Endothelial cell of umbilical vein (primary cell): ENCODE data around the gene NGFR.

Source experiments
- CTCF ChIP-seq, 2 donors: IDR thresholded peaks; 1 replicate in 1 of 2; 2 replicates in 1 of 2; pipeline ENCODE4 v1.5.1; 2011; ENCODE audit warnings: low read length in 2 of 2, mild to moderate bottlenecking in 2 of 2, moderate library complexity in 2 of 2, control low read depth in 1 of 2, inconsistent platforms in 1 of 2, low read depth in 1 of 2; ENCODE audit not compliant: insufficient read depth in 1 of 2; ENCODE audit errors: extremely low read depth in 1 of 2
- EZH2 ChIP-seq: IDR thresholded peaks from 2 replicates; pipeline ENCODE4 v1.6.1; 2012; ENCODE audit warnings: borderline replicate concordance, low read depth, mild to moderate bottlenecking, moderate library complexity, low read length, inconsistent platforms; ENCODE audit not compliant: severe bottlenecking
- MAX ChIP-seq: IDR thresholded peaks from 2 replicates; pipeline ENCODE4 v1.6.1; 2011; ENCODE audit not compliant: insufficient read depth, insufficient read length
- POLR2A ChIP-seq: IDR thresholded peaks from 2 replicates; pipeline ENCODE4 v1.6.1; 2012; ENCODE audit warnings: low read depth, mild to moderate bottlenecking, control low read depth, low read length
- POLR2AphosphoS5 ChIP-seq: IDR thresholded peaks from 2 replicates; pipeline ENCODE4 v1.6.1; 2012; ENCODE audit warnings: low read depth, mild to moderate bottlenecking, control low read depth, low read length, moderate library complexity; ENCODE audit not compliant: insufficient read depth

- no peak for TF ChIP-seq CTCF (IDR thresholded peaks at IDR 0.05; ENCODE audit: extremely low read depth in 1 of 2, insufficient read depth in 1 of 2, low read depth in 1 of 2, low read length in 2 of 2)
- no peak for TF ChIP-seq POLR2A
- no peak for TF ChIP-seq EZH2
- no peak for TF ChIP-seq MAX
- TF ChIP-seq POLR2AphosphoS5 = no peak
Observed at GRCh38 chr17:49494986-49495841, at the start of gene NGFR.
